MM.1S (cell line): Measurements from ENCODE around the gene PRKAG3.

Source experiments
- DNase-seq: peaks from one replicate; pipeline ENCODE4 v3.0.0-alpha.2; 2015
- H2AFZ ChIP-seq: fragments of 300-600 bp; sonication (generic); 2 replicates; pipeline ENCODE4 v1.6.0; 2016; ENCODE audit warnings: antibody characterized with exemption, low read length
- H3F3A ChIP-seq: fragments of 300-600 bp; sonication (generic); 2 replicates; pipeline ENCODE4 v1.6.1; 2016; ENCODE audit warnings: mild to moderate bottlenecking, antibody characterized with exemption, low read length, moderate library complexity, mixed read lengths; ENCODE audit not compliant: insufficient read depth
- H3K27ac ChIP-seq: fragments of 300-600 bp; sonication (generic); 2 replicates; pipeline ENCODE4 v1.5.1; 2016; ENCODE audit warnings: mild to moderate bottlenecking, low read length
- H3K27me3 ChIP-seq: fragments of 300-600 bp; sonication (generic); replicated peaks from 2 replicates; pipeline ENCODE4 v1.6.0; 2016; ENCODE audit warnings: low read length; ENCODE audit not compliant: insufficient read depth
- H3K36me3 ChIP-seq: fragments of 300-600 bp; sonication (generic); replicated peaks from 2 replicates; pipeline ENCODE4 v1.6.1; 2016; ENCODE audit warnings: mild to moderate bottlenecking, low read length, mixed read lengths; ENCODE audit not compliant: insufficient read depth
- H3K4me1 ChIP-seq: fragments of 300-600 bp; sonication (generic); 2 replicates; pipeline ENCODE4 v1.6.1; 2016; ENCODE audit warnings: low read length, mixed read lengths
- H3K4me2 ChIP-seq: fragments of 300-600 bp; sonication (generic); 2 replicates; pipeline ENCODE4 v1.6.0; 2016; ENCODE audit warnings: low read depth, low read length
- H3K4me3 ChIP-seq: fragments of 300-600 bp; sonication (generic); 2 replicates; pipeline ENCODE4 v1.5.1; 2016; ENCODE audit warnings: low read length, mixed read lengths
- H3K79me2 ChIP-seq: fragments of 300-600 bp; sonication (generic); 2 replicates; pipeline ENCODE4 v1.6.1; 2016; ENCODE audit warnings: mixed run types, low read length, mixed read lengths
- H3K9ac ChIP-seq: fragments of 300-600 bp; sonication (generic); 2 replicates; pipeline ENCODE4 v1.6.1; 2016; ENCODE audit warnings: low read length, mixed read lengths
- H3K9me2 ChIP-seq: fragments of 300-600 bp; sonication (generic); replicated peaks from 2 replicates; pipeline ENCODE4 v1.6.1; 2016; ENCODE audit warnings: mild to moderate bottlenecking, low read length, mixed read lengths; ENCODE audit not compliant: insufficient read depth
- H3K9me3 ChIP-seq: fragments of 300-600 bp; sonication (generic); replicated peaks from 2 replicates; pipeline ENCODE4 v1.6.1; 2016; ENCODE audit warnings: mild to moderate bottlenecking, low read length, mixed read lengths; ENCODE audit not compliant: insufficient read depth
- H4K20me1 ChIP-seq: fragments of 300-600 bp; sonication (generic); 2 replicates; pipeline ENCODE4 v1.6.1; 2016; ENCODE audit warnings: mild to moderate bottlenecking, low read length, moderate library complexity, mixed read lengths; ENCODE audit not compliant: insufficient read depth
- CTCF ChIP-seq: fragments of 300-600 bp; sonication (generic); IDR thresholded peaks from 2 replicates; pipeline ENCODE4 v1.5.1; 2016; ENCODE audit warnings: antibody characterized with exemption, low read length, mixed read lengths
- EZH2 ChIP-seq: fragments of 300-600 bp; sonication (generic); optimal IDR thresholded peaks from 2 replicates; pipeline ENCODE3; 2017; ENCODE audit warnings: low read depth, mild to moderate bottlenecking, antibody characterized with exemption, low read length, mixed read lengths
- EZH2phosphoT487 ChIP-seq: fragments of 300-600 bp; sonication (generic); IDR thresholded peaks from 2 replicates; pipeline ENCODE4 v1.6.1; 2018; ENCODE audit warnings: antibody characterized with exemption, low read length

PRKAG3 gene

GRCh38 chr2:218860950-218861381, 29.4 kb upstream of the PRKAG3 start:
- Histone ChIP-seq H3K9me3 (no peaks in the 10 kb centered on the region), H3K4me2 (no peak overlapping the region), H3K36me3 (no peaks in the 10 kb centered on the region), H3K27me3 (peaks cover 55% of the 10 kb centered on the region), H4K20me1 (no peaks in the 10 kb centered on the region), H3F3A (no peaks in the 10 kb centered on the region), H3K4me3 (no peak overlapping the region), H3K9me2 (no peaks in the 10 kb centered on the region), H3K4me1 (0 out of 2 replicates have a peak, but pooled peaks cover 4% of the 10 kb centered on the region), H3K79me2 (no peaks in the 10 kb centered on the region), H2AFZ (no peak overlapping the region), H3K9ac (no peak overlapping the region), H3K27ac (no peak overlapping the region)
- TF ChIP-seq CTCF = no peak
- no peak for TF ChIP-seq EZH2phosphoT487
- no peak for TF ChIP-seq EZH2
- DNase-seq = no peak

- Histone ChIP-seq H3K9me3 (no peaks in the 10 kb centered on the region), H3K4me2 (peak overlapping the region; percentile 57; the same call in 1 of the 2 replicates), H3K9me2 (no peaks in the 10 kb centered on the region), H3K27ac (no peak overlapping the region), H3K4me1 (0 out of 2 replicates have a peak, but pooled peaks cover 4% of the 10 kb centered on the region), H3K9ac (no peak overlapping the region), H3K79me2 (no peaks in the 10 kb centered on the region), H3K4me3 (no peak overlapping the region), H2AFZ (no peak overlapping the region), H3K27me3 (peaks cover 63% of the 10 kb centered on the region), H3F3A (no peaks in the 10 kb centered on the region), H3K36me3 (no peaks in the 10 kb centered on the region), H4K20me1 (no peaks in the 10 kb centered on the region)
- TF ChIP-seq EZH2 = peak; percentile 97
- TF ChIP-seq EZH2phosphoT487 = no peak
- TF ChIP-seq CTCF = no peak
- DNase-seq = no peak
These were observed 28.6 kb upstream of the PRKAG3 start for GRCh38 chr2:218859988-218860831.

- Histone ChIP-seq H3K9me3 (no peaks in the 10 kb centered on the region), H3K9me2 (no peaks in the 10 kb centered on the region), H3K36me3 (no peaks in the 10 kb centered on the region), H3K79me2 (no peaks in the 10 kb centered on the region), H4K20me1 (no peaks in the 10 kb centered on the region), H3K4me2 (peak within 1 kb of the TSS; percentile 57; the same call in 1 of the 2 replicates), H3K9ac (no peak within 1 kb of the TSS), H2AFZ (no peak within 1 kb of the TSS), H3K4me1 (0 out of 2 replicates have a peak, but pooled peaks cover 4% of the 10 kb centered on the region), H3K27me3 (peaks cover 69% of the 10 kb centered on the region), H3K27ac (no peak within 1 kb of the TSS), H3K4me3 (no peak within 1 kb of the TSS), H3F3A (no peaks in the 10 kb centered on the region)
- no peak for TF ChIP-seq EZH2
- TF ChIP-seq CTCF = no peak
- no peak for TF ChIP-seq EZH2phosphoT487
- DNase-seq = no peak
These were observed 28.0 kb upstream of the PRKAG3 start, which contains the start of gene WNT6 for GRCh38 chr2:218859556-218859987. Gene WNT6, plus strand, starts transcription at chr2:218859805. Its CDS starts 233 bp downstream, at chr2:218860038.
